ENCODE measurements around the gene COL26A1. TPM values are rescaled to one million over a fixed set of nuclear protein-coding genes. Genes with fewer than 3 reads are reported as not detected.

Gene COL26A1
- total RNA-seq, 1 experiment from 2014 or later = 42.6 TPM

GRCh38 chr7:101333912-101334311 is 28.8 kb upstream of the COL26A1 start:
- Histone ChIP-seq H3K4ac (ENCODE audit: low read depth, low read length) (no peak overlapping the region), H3K18ac (ENCODE audit: insufficient read length, low read depth, low read length) (no peak overlapping the region), H2AFZ (ENCODE audit: low read length) (no peak overlapping the region), H2BK5ac (ENCODE audit: insufficient read length, low read length) (no peak overlapping the region), H4K8ac (replicated peaks; ENCODE audit: insufficient read length, low read depth, low read length) (no peak overlapping the region), H4K91ac (ENCODE audit: insufficient read length, low read depth, low read length) (no peak overlapping the region), H3K27ac (ENCODE audit: insufficient read length, low read depth, low read length) (no peak overlapping the region), H3K56ac (ENCODE audit: insufficient read length, low read depth, low read length) (no peak overlapping the region), H4K20me1 (ENCODE audit: control insufficient read depth, insufficient read depth, insufficient read length) (no peaks in the 10 kb centered on the region), H2BK20ac (ENCODE audit: low read depth, low read length, poor library complexity, severe bottlenecking) (no peak overlapping the region), H3K23me2 (ENCODE audit: insufficient read length, low read depth, low read length, poor library complexity, severe bottlenecking) (no peaks in the 10 kb centered on the region), H3K14ac (ENCODE audit: insufficient read depth, low read length) (no peak overlapping the region; the same call in 1 of the 2 replicates), H4K5ac (ENCODE audit: insufficient read length, low read depth, low read length) (no peak overlapping the region), H2BK12ac (ENCODE audit: insufficient read length, low read depth, low read length) (no peak overlapping the region), H3K4me2 (ENCODE audit: insufficient read depth, insufficient read length, low read length) (no peak overlapping the region), H2BK15ac (ENCODE audit: low read depth, low read length) (no peak overlapping the region), H3K79me1 (ENCODE audit: insufficient read depth, low read depth, low read length, poor library complexity, severe bottlenecking) (no peaks in the 10 kb centered on the region), H3K9ac (ENCODE audit: extremely low read depth, insufficient read length, low read length) (no peak overlapping the region), H3K79me2 (ENCODE audit: insufficient read depth, low read length) (no peaks in the 10 kb centered on the region), H3T11ph (ENCODE audit: low read length) (no peak overlapping the region), H3K27me3 (ENCODE audit: insufficient read depth, low read length) (no peaks in the 10 kb centered on the region), H3K9me3 (ENCODE audit: control insufficient read depth, low read depth, low read length) (no peaks in the 10 kb centered on the region), H3K4me1 (ENCODE audit: insufficient read depth, low read length) (no peaks in the 10 kb centered on the region), H3K23ac (ENCODE audit: insufficient read length, low read depth, low read length) (no peak overlapping the region), H2AK5ac (ENCODE audit: insufficient read length, low read length) (no peak overlapping the region), H2BK120ac (ENCODE audit: low read depth, low read length, poor library complexity, severe bottlenecking) (no peak overlapping the region)
- TF ChIP-seq CTCF (conservative IDR thresholded peaks at IDR 0.05) = no peak
- Mint-ChIP-seq H3K9me3 (no peaks in the 10 kb centered on the region), H3K4me1 (peaks cover 3 to 4% of the 10 kb centered on the region in 2 experiments; a peak in 2 of 4 replicates), H3K27ac (peak overlapping the region in 2 of 3 experiments; percentile 10 to 19; a peak in 1 of 7 replicates), H3K36me3 (ENCODE audit: insufficient read depth in 1 of 3, low read depth in 3 of 3) (no peaks in the 10 kb centered on the region), H3K27me3 (ENCODE audit: low read depth) (no peaks in the 10 kb centered on the region), H3K4me3 (peak overlapping the region in 1 of 2 experiments; percentile 3; a peak in 1 of 5 replicates)
- no peak for DNase-seq
- WGBS (ENCODE audit: extremely low coverage, insufficient read length, low lambda C conversion rate) = no CpG with 5 or more reads among the region's 5 CpGs
